Retinal pigment epithelial cell (primary cell): ENCODE measurements around the gene MED27.
"Not testable (repeated sequence)": the region's sequence is repeated elsewhere in the genome, so short reads cannot be mapped to it uniquely, and the experiment has no call there.

Experiments used
- DNase-seq: peaks from one replicate; pipeline ENCODE4 v3.0.0-alpha.2; 2010; ENCODE audit warnings: low read depth
- H3K4me3 ChIP-seq: 2 replicates; pipeline ENCODE4 v1.5.1; 2011; ENCODE audit warnings: mild to moderate bottlenecking, low read length, control low read depth, moderate library complexity
- TF ChIP-seq, protein P1 (sequence below): conservative IDR thresholded peaks from 2 replicates; pipeline ENCODE4 v1.5.1; 2011; ENCODE audit warnings: low read depth, low read length, control low read depth, inconsistent platforms

MED27 gene

DNA sequence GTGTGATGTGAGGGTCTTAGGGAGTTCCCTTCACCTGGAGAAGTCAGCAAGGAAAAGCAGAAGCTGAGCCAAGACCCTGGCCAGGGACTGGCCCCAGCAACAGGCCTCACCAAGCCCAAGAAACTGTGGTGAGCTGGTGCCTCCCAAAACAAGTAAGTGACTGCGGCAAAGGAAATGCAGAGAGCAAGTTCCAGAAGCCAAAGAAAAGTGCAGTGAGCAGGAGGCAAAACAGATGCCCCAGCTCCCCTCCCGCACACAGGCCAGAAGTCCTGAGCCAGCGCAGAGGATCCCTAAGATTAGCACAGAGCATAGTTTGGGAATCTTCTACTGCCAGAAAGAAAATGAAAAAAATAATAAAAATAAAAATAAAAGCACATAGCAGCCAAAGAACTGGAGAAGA is 13.2 kb downstream of the MED27 start:
- TF ChIP-seq, protein P1, sequence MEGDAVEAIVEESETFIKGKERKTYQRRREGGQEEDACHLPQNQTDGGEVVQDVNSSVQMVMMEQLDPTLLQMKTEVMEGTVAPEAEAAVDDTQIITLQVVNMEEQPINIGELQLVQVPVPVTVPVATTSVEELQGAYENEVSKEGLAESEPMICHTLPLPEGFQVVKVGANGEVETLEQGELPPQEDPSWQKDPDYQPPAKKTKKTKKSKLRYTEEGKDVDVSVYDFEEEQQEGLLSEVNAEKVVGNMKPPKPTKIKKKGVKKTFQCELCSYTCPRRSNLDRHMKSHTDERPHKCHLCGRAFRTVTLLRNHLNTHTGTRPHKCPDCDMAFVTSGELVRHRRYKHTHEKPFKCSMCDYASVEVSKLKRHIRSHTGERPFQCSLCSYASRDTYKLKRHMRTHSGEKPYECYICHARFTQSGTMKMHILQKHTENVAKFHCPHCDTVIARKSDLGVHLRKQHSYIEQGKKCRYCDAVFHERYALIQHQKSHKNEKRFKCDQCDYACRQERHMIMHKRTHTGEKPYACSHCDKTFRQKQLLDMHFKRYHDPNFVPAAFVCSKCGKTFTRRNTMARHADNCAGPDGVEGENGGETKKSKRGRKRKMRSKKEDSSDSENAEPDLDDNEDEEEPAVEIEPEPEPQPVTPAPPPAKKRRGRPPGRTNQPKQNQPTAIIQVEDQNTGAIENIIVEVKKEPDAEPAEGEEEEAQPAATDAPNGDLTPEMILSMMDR = no peak
- DNase-seq = no peak
- no peak overlapping the region for H3K4me3 ChIP-seq

DNA sequence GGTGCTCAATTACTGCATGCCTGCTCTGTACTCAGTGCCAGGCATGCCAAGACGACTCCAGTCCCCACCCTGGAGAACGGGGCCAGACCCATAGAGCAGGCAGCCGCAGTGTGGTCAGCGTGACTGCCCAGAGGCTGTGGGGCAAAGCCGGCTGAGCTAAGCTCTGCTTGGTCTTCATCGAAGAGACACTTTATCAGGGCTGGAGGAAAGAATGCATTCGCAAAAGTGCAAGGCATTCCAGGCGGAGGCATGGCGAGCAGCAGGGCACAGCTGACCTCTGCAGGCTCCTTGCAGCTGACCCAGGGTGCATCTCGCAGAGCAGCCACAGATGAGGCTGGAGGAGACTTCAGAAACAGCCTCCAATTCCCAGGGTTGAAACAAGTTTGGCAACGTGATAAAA is 13.6 kb downstream of the MED27 start:
- H3K4me3 ChIP-seq = no peak overlapping the region
- no peak for DNase-seq
- TF ChIP-seq, protein P1 = no peak

DNA sequence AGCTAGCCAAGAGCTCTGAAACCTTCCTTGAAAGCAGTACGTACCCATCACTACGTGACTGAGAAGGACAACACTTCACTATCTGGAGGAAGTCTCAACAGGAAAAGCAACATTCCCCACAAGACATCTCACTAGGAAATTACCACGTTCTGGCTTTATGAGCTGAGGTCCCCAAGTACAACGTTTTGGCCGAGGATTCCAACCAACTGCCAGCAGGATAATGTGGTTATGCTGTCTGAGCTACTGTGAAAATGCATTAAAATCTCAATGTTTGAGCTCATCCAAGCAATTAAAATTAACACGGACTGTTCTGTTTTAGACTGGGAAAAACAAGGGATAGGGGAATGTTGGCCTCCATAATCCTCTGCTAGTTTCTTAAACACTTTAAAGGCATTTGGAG is 16.4 kb downstream of the MED27 start:
- no peak for DNase-seq
- no peak overlapping the region for H3K4me3 ChIP-seq
- TF ChIP-seq, protein P1 = no peak

DNA sequence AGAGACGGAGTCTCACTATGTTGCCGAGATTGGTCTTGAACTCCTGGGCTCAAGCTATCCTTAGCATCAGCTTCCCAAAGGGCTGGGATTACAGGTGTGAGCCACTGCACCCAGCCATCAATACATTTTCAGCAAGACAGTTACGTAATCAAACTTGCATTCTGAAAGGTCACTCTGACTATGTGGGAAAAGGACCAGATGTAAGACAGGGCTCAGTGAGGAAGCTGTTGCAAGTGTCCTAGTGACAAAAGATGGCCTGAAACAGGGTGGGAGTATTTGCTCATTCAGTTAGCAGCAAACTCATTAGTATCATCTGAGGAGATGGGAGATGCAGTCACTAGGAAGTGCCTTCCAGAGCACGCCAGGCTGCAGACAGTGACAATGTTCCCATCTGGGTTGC is 16.9 kb downstream of the MED27 start:
- TF ChIP-seq, protein P1 = no peak
- no peak for DNase-seq
- H3K4me3 ChIP-seq = no peak overlapping the region

DNA sequence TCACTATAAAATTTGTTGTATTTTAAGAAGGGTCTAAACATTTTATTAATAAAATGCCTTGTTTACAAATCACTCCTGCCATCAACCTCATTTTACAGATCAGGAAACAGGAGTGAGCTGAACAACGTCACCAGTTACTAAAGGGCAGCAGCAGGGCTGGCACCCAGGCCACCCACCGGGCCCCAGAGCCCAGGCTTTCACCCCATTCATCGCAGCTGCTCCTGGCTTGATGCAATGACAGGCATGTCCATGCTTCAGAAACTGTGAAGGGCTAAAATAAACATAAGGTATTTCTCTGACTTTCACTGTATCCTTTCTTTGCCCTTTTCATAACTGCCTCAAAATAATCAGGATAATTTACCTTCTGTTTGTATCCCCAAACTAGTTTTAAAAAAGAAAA is 18.1 kb downstream of the MED27 start:
- H3K4me3 ChIP-seq = no peak overlapping the region
- TF ChIP-seq, protein P1 = no peak
- DNase-seq = no peak

DNA sequence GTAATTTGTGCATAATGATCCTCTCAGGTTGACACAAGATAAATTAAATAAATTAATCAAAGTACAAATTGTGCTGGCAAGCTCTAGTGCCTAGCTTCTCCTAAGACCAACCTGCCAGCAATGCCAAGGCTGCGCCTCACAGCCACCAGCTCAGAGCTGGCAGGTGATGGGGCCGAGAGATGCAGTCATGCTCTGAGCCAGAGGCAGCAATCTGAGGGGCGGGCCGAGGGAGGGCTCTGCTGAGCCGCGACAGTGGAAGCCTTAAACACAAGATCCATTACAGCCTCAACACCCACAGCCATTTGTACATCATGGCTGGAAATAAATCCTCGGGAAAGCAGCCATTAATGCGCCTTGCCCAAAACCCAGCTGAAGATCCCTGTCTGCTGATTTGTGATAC is 20.3 kb downstream of the MED27 start:
- TF ChIP-seq, protein P1 = no peak
- H3K4me3 ChIP-seq = no peak overlapping the region
- DNase-seq = no peak

DNA sequence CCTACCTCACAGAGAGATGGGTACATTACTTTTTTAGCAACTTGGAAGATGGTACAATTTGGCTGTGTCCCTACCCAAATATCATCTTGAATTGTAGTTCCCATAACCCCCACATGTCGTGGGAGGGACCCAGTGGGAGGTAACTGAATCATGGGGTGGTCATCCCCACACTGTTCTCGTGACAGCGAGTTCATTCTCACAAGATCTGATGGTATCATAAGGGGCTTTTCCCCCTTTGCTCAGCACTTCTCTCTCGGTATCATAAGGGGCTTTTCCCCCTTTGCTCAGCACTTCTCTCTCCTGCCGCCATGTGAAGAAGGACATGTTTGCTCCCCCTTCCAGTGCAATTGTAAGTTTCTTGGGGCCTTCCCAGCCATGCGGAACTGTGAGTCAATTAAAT is 21.4 kb downstream of the MED27 start:
- not testable (repeated sequence) for DNase-seq, H3K4me3 ChIP-seq
